GM12878 (cell line): ENCODE data around the gene SCLT1. TPM values are rescaled to one million over a fixed set of nuclear protein-coding genes. Genes with fewer than 3 reads are reported as not detected.

Experiments used
- ATAC-seq: fragments of 200-7000 bp; cut with Tn5 transposase; 3 replicates; pipeline ENCODE4 v1.9.1; 2020; ENCODE audit warnings: mild to moderate bottlenecking, moderate library complexity
- BruUV-seq: library from RNA; stranded (reverse); fragments of 400-500 nt; replicated peaks from 2 replicates; lab custom pipeline; 2021; lab: Mats Ljungman, UMichigan
- CTCF ChIA-PET: fragments of 300-600 bp; sonication (Branson Sonifier 250); formaldehyde crosslinking; extraction: SDS; loops from one replicate; lab custom pipeline; 2021; ENCODE audit warnings: inconsistent platforms; lab: Yijun Ruan, JAX
- POLR2A ChIA-PET: fragments of 350-600 bp; formaldehyde crosslinking; extraction: SDS; loops from one replicate; lab custom pipeline; 2021; ENCODE audit warnings: inconsistent platforms; lab: Charles Lee
- RAD21 ChIA-PET: fragments of 300-600 bp; sonication (Branson Sonifier 250); formaldehyde crosslinking; loops from one replicate; lab custom pipeline; 2023; ENCODE audit warnings: antibody characterized with exemption; ENCODE audit not compliant: unreplicated experiment; lab: Charles Lee
- SMC1A ChIA-PET: fragments of 300-600 bp; sonication (Branson Sonifier 250); formaldehyde crosslinking; loops from one replicate; lab custom pipeline; 2023; ENCODE audit not compliant: unreplicated experiment, uncharacterized antibody; lab: Charles Lee
- DNase-seq: peaks from one replicate; pipeline ENCODE4 v3.0.0-alpha.2; 2011; ENCODE audit warnings: low read depth, low spot score
- FAIRE-seq: peaks from 3 replicates; lab custom pipeline; 2011; peaks lifted over from hg19 to GRCh38; lab: Jason Lieb, UNC
- H2AFZ ChIP-seq: 2 replicates; pipeline ENCODE4 v1.6.0; 2011; ENCODE audit warnings: low read depth, low read length, control low read depth; ENCODE audit not compliant: control insufficient read depth
- H3K27ac ChIP-seq: 2 replicates; pipeline ENCODE4 v1.5.1; 2011; ENCODE audit warnings: control low read depth; ENCODE audit not compliant: control insufficient read depth, insufficient read depth
- H3K27me3 ChIP-seq, 2 experiments: replicated peaks in 1 of 2; 2 replicates each; pipeline versions ENCODE4 v1.6.0 to v1.6.1; 2011; ENCODE audit warnings: low read length in 1 of 2; ENCODE audit not compliant: control insufficient read depth in 2 of 2, insufficient read depth in 2 of 2
- H3K36me3 ChIP-seq, 2 experiments: 2 replicates each; pipeline ENCODE4 v1.5.1; 2011; ENCODE audit warnings: low read length in 1 of 2; ENCODE audit not compliant: control insufficient read depth in 2 of 2, insufficient read depth in 2 of 2
- H3K4me1 ChIP-seq: 2 replicates; pipeline ENCODE4 v1.6.1; 2011; ENCODE audit warnings: mild to moderate bottlenecking, low read length, moderate library complexity, mixed read lengths; ENCODE audit not compliant: control insufficient read depth, insufficient read depth
- H3K4me2 ChIP-seq: 2 replicates; pipeline ENCODE4 v1.6.0; 2011; ENCODE audit warnings: control low read depth; ENCODE audit not compliant: control insufficient read depth, insufficient read depth
- H3K4me3 ChIP-seq: fragments of 200-600 bp; sonication (generic); 2 replicates; pipeline ENCODE4 v1.5.1; 2016
- H3K79me2 ChIP-seq: 2 replicates; pipeline ENCODE4 v1.6.0; 2011; ENCODE audit warnings: low read length; ENCODE audit not compliant: control insufficient read depth, insufficient read depth
- H3K9ac ChIP-seq: 2 replicates; pipeline ENCODE4 v1.8.0; 2011; ENCODE audit warnings: low read length, control low read depth, mixed read lengths; ENCODE audit not compliant: control insufficient read depth, insufficient read depth
- H3K9me3 ChIP-seq: replicated peaks from 3 replicates; pipeline ENCODE4 v1.5.1; 2011; ENCODE audit warnings: mild to moderate bottlenecking, low read length; ENCODE audit not compliant: control insufficient read depth, insufficient read depth
- H4K20me1 ChIP-seq: 2 replicates; pipeline ENCODE4 v1.6.0; 2011; ENCODE audit not compliant: control insufficient read depth, insufficient read depth
- HDAC6 ChIP-seq: fragments of 200-600 bp; sonication (generic); IDR thresholded peaks from one replicate; pipeline ENCODE4 v1.8.0; 2017; ENCODE audit warnings: antibody characterized with exemption; ENCODE audit not compliant: unreplicated experiment
- MYC ChIP-seq: IDR thresholded peaks from 2 replicates; pipeline ENCODE4 v1.6.1; 2011; ENCODE audit warnings: mild to moderate bottlenecking, low read length, moderate library complexity, inconsistent platforms; ENCODE audit not compliant: insufficient read depth, insufficient replicate concordance, insufficient read length, severe bottlenecking
- NFIC ChIP-seq: IDR thresholded peaks from 2 replicates; pipeline ENCODE4 v1.6.1; 2012; ENCODE audit warnings: low read depth, mild to moderate bottlenecking, inconsistent platforms, low read length, moderate library complexity
- NFXL1 ChIP-seq: fragments of 450-650 bp; IDR thresholded peaks from 2 replicates; pipeline ENCODE4 v1.6.1; 2017; ENCODE audit warnings: antibody characterized with exemption, mild to moderate bottlenecking, borderline replicate concordance
- PAX5 ChIP-seq: IDR thresholded peaks from 2 replicates; pipeline ENCODE4 v1.6.1; 2011; ENCODE audit warnings: low read depth, low read length, borderline replicate concordance
- PAX8 ChIP-seq: fragments of 450-650 bp; IDR thresholded peaks from 2 replicates; pipeline ENCODE4 v1.6.1; 2017; ENCODE audit warnings: mild to moderate bottlenecking, moderate library complexity
- PBX3 ChIP-seq: IDR thresholded peaks from 2 replicates; pipeline ENCODE4 v1.6.1; 2011; ENCODE audit warnings: mild to moderate bottlenecking, low read depth, low read length, moderate library complexity; ENCODE audit not compliant: insufficient replicate concordance
- POLR2AphosphoS5 ChIP-seq: IDR thresholded peaks from 2 replicates; pipeline ENCODE4 v1.6.1; 2011; ENCODE audit warnings: mild to moderate bottlenecking, low read length, inconsistent platforms
- PRDM15 ChIP-seq: fragments of 450-650 bp; formaldehyde crosslinking; IDR thresholded peaks from 2 replicates; pipeline ENCODE4 v1.4.0; 2020; ENCODE audit warnings: mild to moderate bottlenecking, moderate library complexity
- RUNX3 ChIP-seq: IDR thresholded peaks from 2 replicates; pipeline ENCODE4 v1.6.1; 2012; ENCODE audit warnings: low read length, inconsistent platforms
- SMC3 ChIP-seq: IDR thresholded peaks from 2 replicates; pipeline ENCODE4 v1.6.1; 2011; ENCODE audit warnings: low read length, improper control_type of control experiment, borderline replicate concordance
- YBX1 ChIP-seq: fragments of 450-650 bp; IDR thresholded peaks from 2 replicates; pipeline ENCODE4 v1.6.1; 2016; ENCODE audit warnings: antibody characterized with exemption
- ZNF384 ChIP-seq: IDR thresholded peaks from 2 replicates; pipeline ENCODE4 v1.6.1; 2012; ENCODE audit warnings: low read depth, mild to moderate bottlenecking, low read length, improper control_type of control experiment, borderline replicate concordance
- WGBS: methylation state at CpG from one replicate; pipeline ENCODE4 v1.1.6; 2016; ENCODE audit warnings: low lambda C conversion rate; ENCODE audit not compliant: insufficient replicate concordance, insufficient coverage; ENCODE audit errors: missing lambda C conversion rate; 5-methylcytosine and 5-hydroxymethylcytosine counted together
- in situ Hi-C: fragments of 300-500 bp; cut with MboI; formaldehyde crosslinking; loops from 9 replicates; pipeline ENCODE4 v1.14.3; 2018; ENCODE audit warnings: mixed read lengths
- intact Hi-C: fragments of 100-400 bp; cut with micrococcal nuclease; formaldehyde crosslinking; loops from one replicate; pipeline ENCODE4 v1.14.2; 2022; ENCODE audit not compliant: unreplicated experiment
- polyA plus RNA-seq, 11 experiments: library from polyadenylated mRNA; depleted of rRNA in 4 of 11; unstranded in 6 of 11; stranded (reverse) in 5 of 11; fragments of >200 nt; fragmentation: Nextera tagmentation in 4 of 11; fragmentation: Illumina TruSeq in 1 of 11; extraction: Ambion mirVana in 4 of 11; extraction: Trizol in 1 of 11; gene quantifications; 1 replicate in 1 of 11; 2 replicates in 10 of 11; pipeline versions ENCODE4 v1.2.1 to v1.2.3, GENCODE V29; 2011 to 2016; ENCODE audit warnings: inconsistent platforms in 2 of 11, missing spikeins in 2 of 11, low read depth in 1 of 11
- total RNA-seq, 4 experiments: library from RNA; depleted of rRNA in 3 of 4; stranded (reverse); fragments of >200 nt in 3 of 4; fragmentation: Illumina TruSeq in 1 of 4; extraction: Trizol in 1 of 4; gene quantifications; 2 replicates each; pipeline versions ENCODE4 v1.2.1 to v1.2.3, GENCODE V29; 2013 to 2021

SCLT1 gene
- total and polyA plus RNA-seq, 10 of the 15 experiments (the other 5 are each of a cell fraction or from before 2014, with no cell fraction given): 7.8 to 31.4 (median 19.6) TPM

DNA sequence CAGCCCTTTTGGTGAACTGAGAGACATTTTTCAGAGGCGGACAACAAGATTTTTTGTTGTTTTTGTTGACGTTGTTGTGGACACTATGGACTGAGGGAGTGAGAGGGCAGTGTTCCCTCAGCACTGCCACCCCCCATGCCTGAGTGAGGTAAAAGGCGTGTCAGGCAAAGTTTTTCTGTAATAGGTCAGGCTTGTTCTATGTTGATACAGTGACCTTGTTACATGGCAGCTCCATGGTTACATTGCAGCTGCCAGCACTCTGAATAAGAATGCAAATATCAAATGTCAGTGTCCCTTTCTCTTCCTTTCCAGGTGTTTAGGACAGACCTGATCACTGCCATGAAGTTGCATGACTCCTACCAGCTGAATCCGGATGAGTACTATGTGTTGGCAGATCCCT, 247.3 kb downstream of the SCLT1 start:
- WGBS: 96% methylated on average over 4 of the region's 4 CpGs
- Histone ChIP-seq H3K4me2 (no peak overlapping the region), H4K20me1 (no peaks in the 10 kb centered on the region; the same call in 1 of the 2 replicates), H3K4me1 (no peaks in the 10 kb centered on the region), H3K27me3 (no peaks in the 10 kb centered on the region), H3K4me3 (no peak overlapping the region), H3K9ac (no peak overlapping the region), H2AFZ (no peak overlapping the region), H3K9me3 (no peaks in the 10 kb centered on the region), H3K27ac (no peak overlapping the region), H3K36me3 (peaks cover 38 to 65% of the 10 kb centered on the region in 2 experiments), H3K79me2 (peaks cover 8% of the 10 kb centered on the region)
- ChIA-PET RAD21 (no interaction called here), POLR2A (no interaction called here), SMC1A (no interaction called here), CTCF (no interaction called here)
- in situ Hi-C loops (no loop called here), intact Hi-C loops (no loop called here)
- no peak for ATAC-seq
- TF ChIP-seq YBX1: no peak
- no peak for FAIRE-seq
- DNase-seq: no peak
- no TSS peak for BruUV-seq

DNA sequence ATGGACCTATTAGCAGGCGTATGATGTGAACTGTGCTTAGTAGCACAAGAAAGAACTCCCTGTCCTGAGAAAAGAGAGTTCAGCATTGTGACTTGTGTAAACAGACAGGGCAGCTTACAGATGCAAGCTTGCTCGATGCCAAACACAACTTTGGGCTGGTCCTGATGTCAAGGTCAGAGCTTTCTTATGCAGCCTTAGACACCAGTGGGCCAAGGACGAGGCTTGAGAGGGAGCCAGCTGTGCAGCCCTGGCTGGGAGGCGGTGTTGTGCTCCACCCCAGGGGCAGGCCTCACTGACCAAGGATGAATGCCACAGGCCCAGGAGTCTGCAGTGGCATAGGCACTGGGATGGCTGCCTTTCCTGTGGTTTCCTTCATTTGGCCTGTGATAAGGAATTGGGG, 248.4 kb downstream of the SCLT1 start:
- in situ Hi-C loops: no loop called here
- BruUV-seq: no TSS peak
- H3K4me1 ChIP-seq: no peaks in the 10 kb centered on the region
- no peak overlapping the region for H3K27ac ChIP-seq
- ChIA-PET SMC1A (no interaction called here), RAD21 (no interaction called here), CTCF (no interaction called here), POLR2A (interaction anchor here (0.6 kb wide), 1 partner anchor 21 kb away, joined by 3 read pairs; no protein-coding TSS in a partner anchor)
- TF ChIP-seq HDAC6: no peak
- TF ChIP-seq PRDM15 (CRISPR knock-in tag): no peak
- TF ChIP-seq POLR2AphosphoS5: no peak
- TF ChIP-seq SMC3: no peak
- TF ChIP-seq PBX3: no peak
- no peak for TF ChIP-seq ZNF384
- no peak for TF ChIP-seq MYC
- no peak for TF ChIP-seq NFIC
- TF ChIP-seq PAX5: no peak
- no peak for TF ChIP-seq PAX8
- no peak for TF ChIP-seq RUNX3
- no peak for TF ChIP-seq NFXL1
- H2AFZ ChIP-seq: no peak overlapping the region
- H3K79me2 ChIP-seq: peaks cover 19% of the 10 kb centered on the region
- no peak overlapping the region for H3K9ac ChIP-seq
- 96% methylated on average over 4 of the region's 4 CpGs for WGBS
- intact Hi-C loops: no loop called here
- DNase-seq: no peak
- H3K4me2 ChIP-seq: no peak overlapping the region
- no peaks in the 10 kb centered on the region; the same call in 1 of the 2 replicates for H4K20me1 ChIP-seq
- H3K36me3 ChIP-seq: peaks cover 35 to 69% of the 10 kb centered on the region in 2 experiments
- no peaks in the 10 kb centered on the region for H3K9me3 ChIP-seq
- ATAC-seq: no peak
- H3K27me3 ChIP-seq: no peaks in the 10 kb centered on the region
- H3K4me3 ChIP-seq: no peak overlapping the region
- no peak for FAIRE-seq
